HG02840 (cell line): ENCODE results near the gene COL15A1.
A peak's percentile ranks its signal among the peaks of the same experiment; 100 is the strongest.

Experiments
- ATAC-seq: cut with Tn5 transposase; IDR thresholded peaks from one replicate; pipeline ENCODE4 v1.9.1; 2021; ENCODE audit warnings: mild to moderate bottlenecking, moderate library complexity, moderate number of reproducible peaks; ENCODE audit not compliant: unreplicated experiment, low FRiP score

Gene COL15A1

GRCh38 chr9:99118782-99119466 lies 175.2 kb downstream of the COL15A1 start:
- ATAC-seq, result peak; percentile 92

- no peak for ATAC-seq
These were observed 176.4 kb downstream of the COL15A1 start for GRCh38 chr9:99119976-99120655.
